Astrocyte (in vitro differentiated cells and primary cell): ENCODE results near the gene CFAP97D2. TPM values are rescaled to one million over a fixed set of nuclear protein-coding genes. Genes with fewer than 3 reads are reported as not detected.

Experiments used
- DNase-seq: peaks from one replicate; pipeline ENCODE4 v3.0.0-alpha.2; 2010; ENCODE audit warnings: low read depth
- FAIRE-seq: peaks from 2 replicates; lab custom pipeline; 2011; peaks lifted over from hg19 to GRCh38; lab: Jason Lieb, UNC
- H2AFZ ChIP-seq: 2 replicates; pipeline ENCODE4 v1.6.0; 2012; ENCODE audit warnings: low read depth, low read length, inconsistent platforms
- H3K27ac ChIP-seq: 2 replicates; pipeline ENCODE4 v1.5.1; 2011; ENCODE audit warnings: low read depth, low read length, inconsistent platforms
- H3K27me3 ChIP-seq: 2 replicates; pipeline ENCODE4 v1.6.0; 2011; ENCODE audit warnings: low read length, inconsistent platforms; ENCODE audit not compliant: insufficient read depth
- H3K36me3 ChIP-seq: 2 replicates; pipeline ENCODE4 v1.5.1; 2011; ENCODE audit warnings: low read length, inconsistent platforms; ENCODE audit not compliant: insufficient read depth
- H3K4me1 ChIP-seq: 2 replicates; pipeline ENCODE4 v1.5.1; 2011; ENCODE audit warnings: low read length, inconsistent platforms; ENCODE audit not compliant: insufficient read depth
- H3K4me2 ChIP-seq: 2 replicates; pipeline ENCODE4 v1.6.0; 2012; ENCODE audit warnings: low read length, inconsistent platforms
- H3K4me3 ChIP-seq: 2 replicates; pipeline ENCODE4 v1.5.1; 2011; ENCODE audit warnings: low read depth, mild to moderate bottlenecking, low read length, inconsistent platforms; ENCODE audit not compliant: insufficient read depth
- H3K79me2 ChIP-seq: 2 replicates; pipeline ENCODE4 v1.6.0; 2012; ENCODE audit warnings: mild to moderate bottlenecking, low read length, inconsistent platforms; ENCODE audit not compliant: insufficient read depth
- H3K9ac ChIP-seq: 2 replicates; pipeline ENCODE4 v1.6.0; 2012; ENCODE audit warnings: mild to moderate bottlenecking, low read length, inconsistent platforms
- H3K9me3 ChIP-seq: 2 replicates; pipeline ENCODE4 v1.5.1; 2012; ENCODE audit warnings: low read depth, mild to moderate bottlenecking, low read length, inconsistent platforms; ENCODE audit not compliant: insufficient read depth
- H4K20me1 ChIP-seq: 2 replicates; pipeline ENCODE4 v1.6.0; 2012; ENCODE audit warnings: low read length, inconsistent platforms; ENCODE audit not compliant: insufficient read depth
- H3K27ac Mint-ChIP-seq: one replicate; pipeline ENCODE4 v1.8.0; 2021; ENCODE audit warnings: mild to moderate bottlenecking, mixed read lengths; ENCODE audit not compliant: unreplicated experiment
- H3K27me3 Mint-ChIP-seq: one replicate; pipeline ENCODE4 v1.8.0; 2021; ENCODE audit warnings: low read depth, mixed read lengths; ENCODE audit not compliant: unreplicated experiment
- H3K36me3 Mint-ChIP-seq: one replicate; pipeline ENCODE4 v1.8.0; 2021; ENCODE audit warnings: low read depth, mixed read lengths; ENCODE audit not compliant: unreplicated experiment
- H3K4me1 Mint-ChIP-seq: one replicate; pipeline ENCODE4 v1.8.0; 2021; ENCODE audit warnings: low read depth, mixed read lengths; ENCODE audit not compliant: unreplicated experiment
- H3K4me3 Mint-ChIP-seq: one replicate; pipeline ENCODE4 v1.8.0; 2021; ENCODE audit warnings: mild to moderate bottlenecking, moderate library complexity, mixed read lengths; ENCODE audit not compliant: unreplicated experiment
- H3K9me3 Mint-ChIP-seq: one replicate; pipeline ENCODE4 v1.8.0; 2021; ENCODE audit warnings: mild to moderate bottlenecking, mixed read lengths; ENCODE audit not compliant: unreplicated experiment
- EZH2 ChIP-seq: IDR thresholded peaks from 2 replicates; pipeline ENCODE4 v1.6.1; 2012; ENCODE audit warnings: mild to moderate bottlenecking, low read length, inconsistent platforms; ENCODE audit not compliant: insufficient read depth
- total RNA-seq: library from RNA; stranded (reverse); gene quantifications from 2 replicates; pipeline ENCODE4 v1.2.1, GENCODE V29; 2021
- TF ChIP-seq, protein P1 (sequence below): IDR thresholded peaks from 2 replicates; pipeline ENCODE4 v1.5.1; 2011; ENCODE audit warnings: low read depth, mild to moderate bottlenecking, inconsistent platforms, low read length, moderate library complexity; ENCODE audit not compliant: insufficient read depth

Gene CFAP97D2
- total RNA-seq, 1 donor from 2014 or later = not detected

DNA sequence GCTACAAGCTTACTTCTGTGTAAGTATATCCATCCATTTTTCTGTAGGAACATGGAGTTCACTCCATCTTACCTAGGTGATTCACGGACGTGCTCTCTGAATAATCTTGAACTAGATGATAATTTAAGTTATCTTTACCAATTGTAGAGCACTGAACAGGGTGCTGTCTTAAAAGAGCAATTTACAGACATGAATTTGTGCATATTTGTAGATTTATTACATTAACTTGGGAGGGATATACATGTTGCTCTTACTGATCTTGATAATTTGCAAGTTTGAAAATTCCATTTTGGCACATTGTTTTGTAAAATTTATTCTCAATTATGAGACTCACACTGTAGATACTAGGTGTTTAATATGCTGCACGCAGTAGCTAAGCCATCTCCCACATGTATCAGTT lies 64.9 kb downstream of the CFAP97D2 start:
- Histone ChIP-seq H2AFZ (no peak overlapping the region), H3K36me3 (peaks cover 83% of the 10 kb centered on the region), H3K4me2 (no peak overlapping the region), H3K79me2 (peaks cover 4% of the 10 kb centered on the region), H3K9me3 (no peaks in the 10 kb centered on the region), H3K4me3 (no peak overlapping the region), H3K4me1 (no peaks in the 10 kb centered on the region), H4K20me1 (peaks cover 9% of the 10 kb centered on the region), H3K9ac (no peak overlapping the region), H3K27me3 (no peaks in the 10 kb centered on the region), H3K27ac (no peak overlapping the region)
- Mint-ChIP-seq H3K27me3 (no peaks in the 10 kb centered on the region), H3K9me3 (no peaks in the 10 kb centered on the region), H3K36me3 (peaks cover 13% of the 10 kb centered on the region), H3K4me3 (no peak overlapping the region), H3K27ac (no peak overlapping the region), H3K4me1 (peaks cover 7% of the 10 kb centered on the region)
- peak; percentile 63 for FAIRE-seq
- DNase-seq = no peak
- no peak for TF ChIP-seq EZH2
- TF ChIP-seq, protein P1, sequence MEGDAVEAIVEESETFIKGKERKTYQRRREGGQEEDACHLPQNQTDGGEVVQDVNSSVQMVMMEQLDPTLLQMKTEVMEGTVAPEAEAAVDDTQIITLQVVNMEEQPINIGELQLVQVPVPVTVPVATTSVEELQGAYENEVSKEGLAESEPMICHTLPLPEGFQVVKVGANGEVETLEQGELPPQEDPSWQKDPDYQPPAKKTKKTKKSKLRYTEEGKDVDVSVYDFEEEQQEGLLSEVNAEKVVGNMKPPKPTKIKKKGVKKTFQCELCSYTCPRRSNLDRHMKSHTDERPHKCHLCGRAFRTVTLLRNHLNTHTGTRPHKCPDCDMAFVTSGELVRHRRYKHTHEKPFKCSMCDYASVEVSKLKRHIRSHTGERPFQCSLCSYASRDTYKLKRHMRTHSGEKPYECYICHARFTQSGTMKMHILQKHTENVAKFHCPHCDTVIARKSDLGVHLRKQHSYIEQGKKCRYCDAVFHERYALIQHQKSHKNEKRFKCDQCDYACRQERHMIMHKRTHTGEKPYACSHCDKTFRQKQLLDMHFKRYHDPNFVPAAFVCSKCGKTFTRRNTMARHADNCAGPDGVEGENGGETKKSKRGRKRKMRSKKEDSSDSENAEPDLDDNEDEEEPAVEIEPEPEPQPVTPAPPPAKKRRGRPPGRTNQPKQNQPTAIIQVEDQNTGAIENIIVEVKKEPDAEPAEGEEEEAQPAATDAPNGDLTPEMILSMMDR = no peak

DNA sequence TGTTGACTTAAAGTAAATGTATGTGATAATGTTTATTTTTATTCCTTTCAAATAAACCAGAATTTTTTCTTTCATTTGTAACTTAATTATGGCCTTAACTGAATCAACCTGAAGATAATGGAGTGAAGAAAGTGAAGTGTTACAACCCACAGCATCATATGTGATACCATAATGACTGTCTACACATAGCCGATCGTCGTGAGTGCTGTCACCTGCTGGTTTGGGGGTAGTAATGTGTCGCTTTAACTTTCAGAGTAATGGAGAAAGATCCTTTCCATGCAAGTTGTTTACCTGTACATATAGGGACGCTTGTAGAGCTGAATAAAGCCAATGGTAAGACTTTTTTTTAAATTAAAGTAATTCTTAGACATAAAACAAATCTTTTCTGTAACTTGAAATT lies 65.6 kb downstream of the CFAP97D2 start:
- no peaks in the 10 kb centered on the region for H3K9me3 ChIP-seq
- no peak overlapping the region for H3K27ac Mint-ChIP-seq
- H3K4me2 ChIP-seq = no peak overlapping the region
- H3K4me1 Mint-ChIP-seq = peaks cover 7% of the 10 kb centered on the region
- no peaks in the 10 kb centered on the region for H3K27me3 Mint-ChIP-seq
- no peak overlapping the region for H2AFZ ChIP-seq
- peaks cover 4% of the 10 kb centered on the region for H3K79me2 ChIP-seq
- DNase-seq (no peak), FAIRE-seq (no peak)
- H4K20me1 ChIP-seq = peaks cover 9% of the 10 kb centered on the region
- no peaks in the 10 kb centered on the region for H3K9me3 Mint-ChIP-seq
- peaks cover 13% of the 10 kb centered on the region for H3K36me3 Mint-ChIP-seq
- no peak overlapping the region for H3K9ac ChIP-seq
- no peaks in the 10 kb centered on the region for H3K4me1 ChIP-seq
- H3K4me3 ChIP-seq = no peak overlapping the region
- no peak overlapping the region for H3K4me3 Mint-ChIP-seq
- no peaks in the 10 kb centered on the region for H3K27me3 ChIP-seq
- H3K36me3 ChIP-seq = peaks cover 81% of the 10 kb centered on the region
- TF ChIP-seq, protein P1 = no peak
- no peak for TF ChIP-seq EZH2
- no peak overlapping the region for H3K27ac ChIP-seq

DNA sequence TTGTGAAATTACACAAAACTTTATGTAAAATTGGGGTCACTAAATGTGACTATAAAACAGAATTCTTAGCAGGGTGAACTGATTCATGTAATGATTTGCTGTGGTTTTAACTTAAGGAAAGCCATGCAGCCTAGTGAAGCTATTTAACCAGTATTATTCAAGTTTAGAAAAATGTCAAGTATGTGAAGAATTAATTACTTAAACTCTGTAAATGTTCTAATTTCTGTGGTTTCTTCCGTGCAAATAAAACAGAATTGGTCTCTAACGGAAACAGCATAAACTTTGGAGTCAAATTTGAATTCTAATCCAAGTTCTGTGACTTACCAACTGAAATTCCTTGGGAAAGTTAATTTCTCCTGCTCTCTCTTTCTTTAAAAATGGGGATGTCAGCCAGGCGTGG lies 69.0 kb downstream of the CFAP97D2 start:
- Mint-ChIP-seq H3K36me3 (peaks cover 17% of the 10 kb centered on the region), H3K9me3 (no peaks in the 10 kb centered on the region), H3K27ac (peak overlapping the region; percentile 72), H3K4me3 (no peak overlapping the region), H3K4me1 (peaks cover 9% of the 10 kb centered on the region), H3K27me3 (no peaks in the 10 kb centered on the region)
- H3K27ac ChIP-seq = peak overlapping the region; percentile 60
- no peaks in the 10 kb centered on the region for H3K79me2 ChIP-seq
- H3K4me3 ChIP-seq = no peak overlapping the region
- peaks cover 79% of the 10 kb centered on the region for H3K36me3 ChIP-seq
- H3K9me3 ChIP-seq = no peaks in the 10 kb centered on the region
- FAIRE-seq = no peak
- peak; percentile 81 for DNase-seq
- H3K4me1 ChIP-seq = no peaks in the 10 kb centered on the region
- no peak for TF ChIP-seq EZH2
- TF ChIP-seq, protein P1 = no peak
- peaks cover 8% of the 10 kb centered on the region for H4K20me1 ChIP-seq
- no peak overlapping the region for H2AFZ ChIP-seq
- no peak overlapping the region for H3K4me2 ChIP-seq
- no peaks in the 10 kb centered on the region for H3K27me3 ChIP-seq
- no peak overlapping the region for H3K9ac ChIP-seq
